Lung (tissue), 12 donors: Measurements from ENCODE around the gene PCDH19. TPM values are rescaled to one million over a fixed set of nuclear protein-coding genes. Genes with fewer than 3 reads are reported as not detected.

Experiments used
- ATAC-seq: fragments of 200-7000 bp; cut with Tn5 transposase; one replicate; pipeline ENCODE4 v1.9.1; 2020; ENCODE audit warnings: moderate number of reproducible peaks; ENCODE audit not compliant: insufficient read depth, low FRiP score
- DNase-seq, 3 donors: peaks; one replicate each; pipeline ENCODE4 v3.0.0-alpha.2; 2013 to 2017
- H3K27ac ChIP-seq, 2 donors: one replicate each; pipeline ENCODE4 v1.5.1; 2013; ENCODE audit warnings: mild to moderate bottlenecking in 2 of 2, moderate library complexity in 2 of 2, control low read depth in 1 of 2, inconsistent platforms in 1 of 2, low read depth in 1 of 2, low read length in 1 of 2
- H3K27me3 ChIP-seq, 3 donors: one replicate each; pipeline ENCODE4 v1.5.1; 2013; ENCODE audit warnings: low read length in 2 of 3; ENCODE audit not compliant: control insufficient read depth in 3 of 3, insufficient read depth in 3 of 3
- H3K36me3 ChIP-seq, 4 donors: one replicate each; pipeline ENCODE4 v1.5.1; 2013; ENCODE audit warnings: low read length in 4 of 4, mild to moderate bottlenecking in 1 of 4, moderate library complexity in 1 of 4; ENCODE audit not compliant: control insufficient read depth in 4 of 4, insufficient read depth in 4 of 4
- H3K4me1 ChIP-seq, 5 donors: one replicate each; pipeline ENCODE4 v1.5.1; 2013; ENCODE audit warnings: low read length in 5 of 5, mild to moderate bottlenecking in 2 of 5, moderate library complexity in 1 of 5; ENCODE audit not compliant: control insufficient read depth in 5 of 5, insufficient read depth in 5 of 5
- H3K4me3 ChIP-seq: one replicate; pipeline ENCODE4 v1.5.1; 2013; ENCODE audit warnings: mild to moderate bottlenecking, control low read depth, moderate library complexity
- H3K9ac ChIP-seq, 2 donors: one replicate each; pipeline ENCODE4 v1.5.1; 2013; ENCODE audit warnings: low read length in 2 of 2, control low read depth in 1 of 2; ENCODE audit not compliant: insufficient read depth in 1 of 2
- H3K9me3 ChIP-seq, 4 donors: one replicate each; pipeline ENCODE4 v1.5.1; 2013; ENCODE audit warnings: low read length in 3 of 4, mild to moderate bottlenecking in 1 of 4, moderate library complexity in 1 of 4; ENCODE audit not compliant: control insufficient read depth in 4 of 4, insufficient read depth in 3 of 4
- CTCF ChIP-seq: IDR thresholded peaks from 2 replicates; pipeline ENCODE4 v1.5.1; 2012; ENCODE audit warnings: mild to moderate bottlenecking; ENCODE audit errors: control extremely low read depth, extremely low read depth
- WGBS, 2 donors: extraction: QIAGEN DNeasy Blood & Tissue Kit; methylation state at CpG; one replicate each; pipeline ENCODE4 v1.1.7; 2013; 5-methylcytosine and 5-hydroxymethylcytosine counted together
- polyA plus RNA-seq, 2 donors: library from polyadenylated mRNA; stranded (reverse); fragments of 200-250 nt; gene quantifications; one replicate each; pipeline ENCODE4 v1.2.1, GENCODE V29; 2013
- total RNA-seq, 2 donors: library from RNA; depleted of rRNA in 1 of 2; stranded (reverse); fragments of >200 nt in 1 of 2; gene quantifications; one replicate each; pipeline ENCODE4 v1.2.1, GENCODE V29; 2014 to 2021
- donor health status: control.
- donor health status: control.
- donor health status: Bipolar disorder and iron deficiency.
- donor health status: healthy.
- donor health status: DM: yes; HTN: yes; CAD: no.

PCDH19 gene
- total and polyA plus RNA-seq, 4 donors = 0.01 to 0.97 (median 0.19) TPM

GRCh38 chrX:100435726-100436125, 25.7 kb upstream of the PCDH19 start:
- Histone ChIP-seq H3K4me3 (no peak overlapping the region), H3K27me3 (peaks cover 0 to 12% (median 2%) of the 10 kb centered on the region in 3 donors), H3K9ac (no peak overlapping the region), H3K9me3 (no peaks in the 10 kb centered on the region), H3K36me3 (no peaks in the 10 kb centered on the region), H3K4me1 (no peaks in the 10 kb centered on the region), H3K27ac (no peak overlapping the region)
- no peak for DNase-seq
- ATAC-seq = no peak
- TF ChIP-seq CTCF = no peak

GRCh38 chrX:100424012-100424411, 13.9 kb upstream of the PCDH19 start:
- Histone ChIP-seq H3K27me3 (peaks cover 0 to 5% (median 0%) of the 10 kb centered on the region in 3 donors), H3K9me3 (peaks cover 0 to 2% (median 0%) of the 10 kb centered on the region in 4 donors), H3K4me3 (no peak overlapping the region), H3K9ac (no peak overlapping the region), H3K27ac (no peak overlapping the region), H3K4me1 (no peaks in the 10 kb centered on the region), H3K36me3 (no peaks in the 10 kb centered on the region)
- DNase-seq = no peak
- TF ChIP-seq CTCF = no peak
- WGBS, 2 donors = 54 to 73% methylated on average over 4 of the region's 4 CpGs
- ATAC-seq = no peak

- Histone ChIP-seq H3K9me3 (peaks cover 0 to 2% (median 0%) of the 10 kb centered on the region in 4 donors), H3K27ac (no peak overlapping the region), H3K9ac (no peak overlapping the region), H3K4me3 (no peak overlapping the region), H3K36me3 (no peaks in the 10 kb centered on the region), H3K27me3 (peaks cover 0 to 34% (median 7%) of the 10 kb centered on the region in 3 donors), H3K4me1 (peaks cover 0 to 5% (median 0%) of the 10 kb centered on the region in 5 donors)
- no peak for ATAC-seq
- WGBS, 2 donors = 52 to 81% methylated on average over 2 of the region's 2 CpGs
- no peak for DNase-seq
- TF ChIP-seq CTCF = no peak
Measured at GRCh38 chrX:100418556-100418955, 8.5 kb upstream of the PCDH19 start.

- H3K36me3 ChIP-seq = no peaks in the 10 kb centered on the region
- no peak overlapping the region for H3K4me3 ChIP-seq
- no peak overlapping the region for H3K27ac ChIP-seq
- H3K4me1 ChIP-seq = peaks cover 0 to 5% (median 0%) of the 10 kb centered on the region in 5 donors
- no peak for TF ChIP-seq CTCF
- H3K9ac ChIP-seq = no peak overlapping the region
- 30 to 64% methylated on average over 3 of the region's 3 CpGs for WGBS, 2 donors
- peaks cover 0 to 38% (median 10%) of the 10 kb centered on the region in 3 donors for H3K27me3 ChIP-seq
- DNase-seq (peak in 1 of 3 donors; percentile 55), ATAC-seq (no peak)
- H3K9me3 ChIP-seq = peaks cover 0 to 1% (median 0%) of the 10 kb centered on the region in 4 donors
Measured at GRCh38 chrX:100417681-100418080, 7.6 kb upstream of the PCDH19 start.
